ENCODE data around the gene SLCO3A1. TPM values are rescaled to one million over a fixed set of nuclear protein-coding genes. Genes with fewer than 3 reads are reported as not detected.

The SLCO3A1 gene
- total and polyA plus RNA-seq, 4 donors: 1.6 to 3.6 (median 2.4) TPM

GRCh38 chr15:92130244-92130643 is 276.7 kb downstream of the SLCO3A1 start:
- WGBS: 91% methylated on average over 2 of the region's 2 CpGs

GRCh38 chr15:92130906-92131305 is 277.4 kb downstream of the SLCO3A1 start:
- no peak overlapping the region for H3K4me3 ChIP-seq (ENCODE audit: low read depth in 1 of 3, low read length in 3 of 3)
- DNase-seq (ENCODE audit: low spot score): no peak
- H3K9ac ChIP-seq (ENCODE audit: low read depth in 1 of 2, low read length in 2 of 2): no peak overlapping the region
- H3K9me3 ChIP-seq (ENCODE audit: control insufficient read depth in 4 of 4, low read length in 3 of 4): no peaks in the 10 kb centered on the region
- no peak overlapping the region for H3K27ac ChIP-seq (ENCODE audit: low read depth in 1 of 2, low read length in 2 of 2)
- no peak for TF ChIP-seq YY1 (IDR thresholded peaks at IDR 0.05)
- no peak for TF ChIP-seq NR2F2 (IDR thresholded peaks at IDR 0.05)
- no peak for TF ChIP-seq EGR1 (IDR thresholded peaks at IDR 0.05; ENCODE audit: low read depth in 2 of 2)
- TF ChIP-seq FOXA1 (IDR thresholded peaks at IDR 0.05): no peak
- no peak for TF ChIP-seq TAF1 (conservative IDR thresholded peaks at IDR 0.05)
- TF ChIP-seq ATF3 (IDR thresholded peaks at IDR 0.05): no peak
- TF ChIP-seq JUND (IDR thresholded peaks at IDR 0.05): no peak
- no peak for TF ChIP-seq MAX (IDR thresholded peaks at IDR 0.05)
- no peaks in the 10 kb centered on the region for H3K36me3 ChIP-seq (ENCODE audit: control insufficient read depth in 4 of 4, insufficient read depth in 3 of 4, low read depth in 1 of 4, low read length in 3 of 4)
- no peaks in the 10 kb centered on the region for H3K4me1 ChIP-seq (ENCODE audit: control insufficient read depth in 4 of 4, insufficient read depth in 4 of 4, low read length in 3 of 4)
- H3K27me3 ChIP-seq (ENCODE audit: control insufficient read depth in 4 of 4, insufficient read depth in 4 of 4, low read length in 3 of 4): no peaks in the 10 kb centered on the region
- WGBS: 96% methylated on average over 3 of the region's 3 CpGs

More at GRCh38 chr15:92130244-92130643, 276.7 kb downstream of the SLCO3A1 start:
- Histone ChIP-seq H3K27ac (ENCODE audit: low read depth in 1 of 2, low read length in 2 of 2) (no peak overlapping the region), H3K9me3 (ENCODE audit: control insufficient read depth in 4 of 4, low read length in 3 of 4) (no peaks in the 10 kb centered on the region), H3K4me1 (ENCODE audit: control insufficient read depth in 4 of 4, insufficient read depth in 4 of 4, low read length in 3 of 4) (no peaks in the 10 kb centered on the region), H3K27me3 (ENCODE audit: control insufficient read depth in 4 of 4, insufficient read depth in 4 of 4, low read length in 3 of 4) (no peaks in the 10 kb centered on the region), H3K9ac (ENCODE audit: low read depth in 1 of 2, low read length in 2 of 2) (no peak overlapping the region), H3K36me3 (ENCODE audit: control insufficient read depth in 4 of 4, insufficient read depth in 3 of 4, low read depth in 1 of 4, low read length in 3 of 4) (no peaks in the 10 kb centered on the region), H3K4me3 (ENCODE audit: low read depth in 1 of 3, low read length in 3 of 3) (no peak overlapping the region)
- DNase-seq (ENCODE audit: low spot score): no peak
- TF ChIP-seq ATF3 (IDR thresholded peaks at IDR 0.05) (no peak), TAF1 (conservative IDR thresholded peaks at IDR 0.05) (no peak), JUND (IDR thresholded peaks at IDR 0.05) (no peak), RAD21 (IDR thresholded peaks at IDR 0.05) (no peak), GABPA (IDR thresholded peaks at IDR 0.05 in 1 of 2, conservative IDR thresholded peaks at IDR 0.05 in 1 of 2) (no peak), YY1 (IDR thresholded peaks at IDR 0.05) (no peak), MAX (IDR thresholded peaks at IDR 0.05) (no peak), HNF4G (IDR thresholded peaks at IDR 0.05) (no peak)

- Histone ChIP-seq H3K4me3 (ENCODE audit: low read depth in 1 of 3, low read length in 3 of 3) (no peak overlapping the region), H3K27me3 (ENCODE audit: control insufficient read depth in 4 of 4, insufficient read depth in 4 of 4, low read length in 3 of 4) (no peaks in the 10 kb centered on the region), H3K36me3 (ENCODE audit: control insufficient read depth in 4 of 4, insufficient read depth in 3 of 4, low read depth in 1 of 4, low read length in 3 of 4) (no peaks in the 10 kb centered on the region), H3K9ac (ENCODE audit: low read depth in 1 of 2, low read length in 2 of 2) (no peak overlapping the region), H3K27ac (ENCODE audit: low read depth in 1 of 2, low read length in 2 of 2) (no peak overlapping the region), H3K9me3 (ENCODE audit: control insufficient read depth in 4 of 4, low read length in 3 of 4) (no peaks in the 10 kb centered on the region), H3K4me1 (ENCODE audit: control insufficient read depth in 4 of 4, insufficient read depth in 4 of 4, low read length in 3 of 4) (no peaks in the 10 kb centered on the region)
- no peak for TF ChIP-seq NR2F2 (IDR thresholded peaks at IDR 0.05)
- TF ChIP-seq RXRA (IDR thresholded peaks at IDR 0.05): no peak
- TF ChIP-seq ATF3 (IDR thresholded peaks at IDR 0.05): no peak
- TF ChIP-seq MAX (IDR thresholded peaks at IDR 0.05): no peak
- TF ChIP-seq REST (IDR thresholded peaks at IDR 0.05): no peak
- no peak for TF ChIP-seq FOXA2 (IDR thresholded peaks at IDR 0.05)
- no peak for TF ChIP-seq TAF1 (conservative IDR thresholded peaks at IDR 0.05)
- no peak for TF ChIP-seq RAD21 (IDR thresholded peaks at IDR 0.05)
- no peak for TF ChIP-seq HNF4G (IDR thresholded peaks at IDR 0.05)
- no peak for TF ChIP-seq GABPA (IDR thresholded peaks at IDR 0.05 in 1 of 2, conservative IDR thresholded peaks at IDR 0.05 in 1 of 2)
- no peak for TF ChIP-seq JUND (IDR thresholded peaks at IDR 0.05)
- no peak for TF ChIP-seq EGR1 (IDR thresholded peaks at IDR 0.05; ENCODE audit: low read depth in 2 of 2)
- no peak for TF ChIP-seq ZBTB33 (IDR thresholded peaks at IDR 0.05)
- TF ChIP-seq YY1 (IDR thresholded peaks at IDR 0.05): no peak
- TF ChIP-seq SP1 (IDR thresholded peaks at IDR 0.05): no peak
- no peak for TF ChIP-seq FOXA1 (IDR thresholded peaks at IDR 0.05)
- TF ChIP-seq HNF4A (conservative IDR thresholded peaks at IDR 0.05): no peak
- 96% methylated on average over 17 of the region's 17 CpGs for WGBS
- no peak for DNase-seq (ENCODE audit: low spot score)
These were observed 279.7 kb downstream of the SLCO3A1 start for GRCh38 chr15:92132982-92133755.
